ENCODE measurements around the gene MFSD2B. TPM values are rescaled to one million over a fixed set of nuclear protein-coding genes. Genes with fewer than 3 reads are reported as not detected.

Gene MFSD2B
- total RNA-seq, 1 donor from 2014 or later = not detected

DNA sequence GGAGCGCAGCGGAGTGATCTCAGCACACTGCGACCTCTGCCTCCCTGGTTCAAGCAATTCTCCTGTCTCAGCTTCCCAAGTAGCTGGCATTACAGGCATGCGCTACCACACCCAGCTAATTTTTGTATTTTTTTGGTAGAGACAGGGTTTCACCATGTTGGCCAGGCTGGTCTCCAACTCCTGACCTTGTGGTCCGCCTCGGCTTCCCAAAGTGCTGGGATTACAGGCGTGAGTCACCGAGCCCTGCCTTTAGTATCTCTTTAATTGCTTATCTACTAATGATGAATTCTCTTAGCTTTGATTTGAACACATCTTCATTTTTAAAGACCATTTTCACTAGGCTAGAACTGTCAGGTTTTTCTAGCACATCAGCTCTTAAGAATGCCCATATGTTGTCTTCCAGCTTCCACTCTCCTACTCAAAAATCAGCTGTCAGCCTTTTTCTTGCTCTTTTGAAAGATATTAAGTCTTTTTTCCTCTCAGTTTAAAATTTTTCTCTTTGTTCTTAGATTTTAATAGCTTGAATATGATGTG lies 16.1 kb upstream of the MFSD2B start:
- no peak for DNase-seq (ENCODE audit: low read depth)
- Histone ChIP-seq H3K4me3 (ENCODE audit: low read depth, low read length) (no peak overlapping the region), H3K36me3 (ENCODE audit: control insufficient read depth, insufficient read depth, low read length) (peaks cover 1% of the 10 kb centered on the region), H3K27me3 (ENCODE audit: control insufficient read depth, insufficient read depth, low read length) (no peaks in the 10 kb centered on the region)
- no peak for FAIRE-seq
- TF ChIP-seq, protein P1, sequence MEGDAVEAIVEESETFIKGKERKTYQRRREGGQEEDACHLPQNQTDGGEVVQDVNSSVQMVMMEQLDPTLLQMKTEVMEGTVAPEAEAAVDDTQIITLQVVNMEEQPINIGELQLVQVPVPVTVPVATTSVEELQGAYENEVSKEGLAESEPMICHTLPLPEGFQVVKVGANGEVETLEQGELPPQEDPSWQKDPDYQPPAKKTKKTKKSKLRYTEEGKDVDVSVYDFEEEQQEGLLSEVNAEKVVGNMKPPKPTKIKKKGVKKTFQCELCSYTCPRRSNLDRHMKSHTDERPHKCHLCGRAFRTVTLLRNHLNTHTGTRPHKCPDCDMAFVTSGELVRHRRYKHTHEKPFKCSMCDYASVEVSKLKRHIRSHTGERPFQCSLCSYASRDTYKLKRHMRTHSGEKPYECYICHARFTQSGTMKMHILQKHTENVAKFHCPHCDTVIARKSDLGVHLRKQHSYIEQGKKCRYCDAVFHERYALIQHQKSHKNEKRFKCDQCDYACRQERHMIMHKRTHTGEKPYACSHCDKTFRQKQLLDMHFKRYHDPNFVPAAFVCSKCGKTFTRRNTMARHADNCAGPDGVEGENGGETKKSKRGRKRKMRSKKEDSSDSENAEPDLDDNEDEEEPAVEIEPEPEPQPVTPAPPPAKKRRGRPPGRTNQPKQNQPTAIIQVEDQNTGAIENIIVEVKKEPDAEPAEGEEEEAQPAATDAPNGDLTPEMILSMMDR (IDR thresholded peaks at IDR 0.05; ENCODE audit: insufficient read depth, low read length, severe bottlenecking) = no peak

DNA sequence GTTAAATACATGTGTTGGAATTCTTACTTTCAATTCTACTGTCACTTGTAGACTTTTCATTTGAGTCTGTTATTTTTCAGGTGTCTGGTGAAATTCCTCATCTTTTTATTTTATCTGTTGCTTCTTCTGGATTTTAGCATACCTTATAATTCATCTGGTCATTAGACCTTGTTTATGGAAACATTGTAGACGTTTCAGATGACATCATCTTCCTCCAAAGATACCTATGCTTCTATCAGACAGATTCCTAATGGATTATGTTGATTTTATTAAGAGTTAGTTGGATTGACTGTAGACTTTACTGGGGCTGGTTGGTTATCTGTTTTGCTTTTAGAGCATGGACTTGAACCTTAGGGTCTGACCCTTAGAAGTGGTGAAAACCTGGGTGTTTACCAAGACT lies 15.3 kb upstream of the MFSD2B start:
- FAIRE-seq = no peak
- Histone ChIP-seq H3K4me3 (ENCODE audit: low read depth, low read length) (no peak overlapping the region), H3K36me3 (ENCODE audit: control insufficient read depth, insufficient read depth, low read length) (peaks cover 1% of the 10 kb centered on the region), H3K27me3 (ENCODE audit: control insufficient read depth, insufficient read depth, low read length) (no peaks in the 10 kb centered on the region)
- DNase-seq (ENCODE audit: low read depth) = no peak
- TF ChIP-seq, protein P1 (IDR thresholded peaks at IDR 0.05; ENCODE audit: insufficient read depth, low read length, severe bottlenecking) = no peak

DNA sequence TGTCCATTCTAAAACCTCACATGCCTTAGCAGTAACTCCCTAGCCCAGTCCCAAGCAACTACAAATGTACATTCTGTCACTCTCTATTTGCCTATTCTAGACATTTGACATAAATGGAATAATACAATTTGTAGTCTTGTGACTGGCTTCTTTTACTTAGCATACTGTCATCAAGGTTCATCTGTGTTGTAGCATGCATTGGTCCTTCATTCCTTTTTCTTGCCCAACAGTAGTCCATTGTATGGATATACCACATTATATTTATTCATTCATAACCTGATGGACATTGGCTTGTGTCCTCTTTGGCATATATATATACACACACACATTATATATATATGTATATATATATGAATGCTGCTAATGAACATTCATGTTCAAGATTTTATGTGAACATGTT lies 2.2 kb upstream of the MFSD2B start:
- DNase-seq (ENCODE audit: low read depth) = no peak
- FAIRE-seq = no peak
- Histone ChIP-seq H3K27me3 (ENCODE audit: control insufficient read depth, insufficient read depth, low read length) (no peaks in the 10 kb centered on the region), H3K4me3 (ENCODE audit: low read depth, low read length) (no peak overlapping the region), H3K36me3 (ENCODE audit: control insufficient read depth, insufficient read depth, low read length) (no peaks in the 10 kb centered on the region)
- TF ChIP-seq, protein P1 (IDR thresholded peaks at IDR 0.05; ENCODE audit: insufficient read depth, low read length, severe bottlenecking) = no peak

DNA sequence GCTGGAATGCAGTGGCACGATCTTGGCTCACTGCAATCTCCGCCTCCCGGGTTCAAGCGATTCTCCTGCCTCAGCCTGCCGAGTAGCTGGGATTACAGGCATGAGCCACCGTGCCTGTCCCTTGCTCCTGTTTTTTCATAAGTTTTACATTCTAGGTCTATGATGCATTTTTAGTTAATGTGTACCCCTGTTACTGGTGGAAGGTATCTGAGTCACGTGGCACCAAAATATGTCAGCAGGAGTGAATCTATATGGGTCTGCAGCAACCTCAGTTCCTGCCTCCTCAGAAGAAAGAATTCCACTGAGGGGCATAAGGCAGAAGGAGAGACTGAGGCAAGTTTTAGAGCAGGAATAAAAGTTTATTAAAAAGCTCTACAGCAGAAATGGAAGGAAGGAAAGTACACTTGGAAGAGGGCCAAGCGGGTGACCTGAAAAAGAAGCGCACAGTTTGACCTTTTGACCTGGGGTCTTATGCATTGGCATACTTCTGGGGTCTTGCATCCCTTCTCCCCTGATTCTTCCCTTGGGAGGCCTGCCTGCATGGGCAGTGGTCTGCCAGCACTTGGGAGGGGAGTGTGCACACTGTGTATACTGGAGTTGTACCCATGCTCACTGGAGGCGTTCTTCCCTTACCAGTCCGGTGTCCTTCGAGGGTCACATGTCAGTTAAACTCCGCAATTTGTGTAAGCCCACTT lies 1.1 kb upstream of the MFSD2B start:
- Histone ChIP-seq H3K27me3 (ENCODE audit: control insufficient read depth, insufficient read depth, low read length) (no peaks in the 10 kb centered on the region), H3K36me3 (ENCODE audit: control insufficient read depth, insufficient read depth, low read length) (no peaks in the 10 kb centered on the region), H3K4me3 (ENCODE audit: low read depth, low read length) (no peak overlapping the region)
- no peak for DNase-seq (ENCODE audit: low read depth)
- TF ChIP-seq, protein P1 (IDR thresholded peaks at IDR 0.05; ENCODE audit: insufficient read depth, low read length, severe bottlenecking) = no peak
- FAIRE-seq = no peak

DNA sequence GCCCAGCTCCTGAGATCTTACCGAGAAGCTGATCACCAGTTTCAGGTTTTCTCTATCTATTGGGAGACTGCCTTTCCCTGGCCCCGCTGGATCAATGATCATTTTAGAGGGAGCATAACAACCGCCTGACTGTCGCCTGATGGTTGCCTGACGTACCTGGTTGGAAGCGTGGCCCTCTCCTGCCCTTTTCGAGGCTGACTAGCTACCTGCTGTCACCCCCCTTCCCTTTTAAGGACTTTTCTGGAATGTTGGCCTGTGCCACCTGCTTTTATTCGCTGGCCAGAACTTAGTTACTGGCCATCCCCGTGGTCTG lies 562 bp upstream of the MFSD2B start:
- Histone ChIP-seq H3K4me3 (ENCODE audit: low read depth, low read length) (no peak overlapping the region), H3K27me3 (ENCODE audit: control insufficient read depth, insufficient read depth, low read length) (no peaks in the 10 kb centered on the region), H3K36me3 (ENCODE audit: control insufficient read depth, insufficient read depth, low read length) (no peaks in the 10 kb centered on the region)
- FAIRE-seq (no peak), DNase-seq (ENCODE audit: low read depth) (no peak)
- TF ChIP-seq, protein P1 (IDR thresholded peaks at IDR 0.05; ENCODE audit: insufficient read depth, low read length, severe bottlenecking) = no peak
